ENCODE data around the gene INHBB.

- no peak for TF ChIP-seq POLR2A (IDR thresholded peaks at IDR 0.05)
- no peak for TF ChIP-seq CTCF (IDR thresholded peaks at IDR 0.05)
Observed at GRCh38 chr2:120368086-120368485, 22.1 kb downstream of the INHBB start.

Measured in thyroid gland (tissue), 4 donors.